ENCODE results near the gene LAIR2. TPM values are rescaled to one million over a fixed set of nuclear protein-coding genes. Genes with fewer than 3 reads are reported as not detected.

Gene LAIR2
- total RNA-seq, 1 experiment from 2014 or later, result not detected

GRCh38 chr19:54525636-54526035 lies 23.0 kb downstream of the LAIR2 start:
- no peak for ATAC-seq
- Histone ChIP-seq H3K36me3 (ENCODE audit: control insufficient read depth in 1 of 2, insufficient read depth in 2 of 2, low read length in 2 of 2) (no peaks in the 10 kb centered on the region), H3K4me1 (ENCODE audit: control insufficient read depth in 1 of 2, insufficient read depth in 2 of 2, low read length in 2 of 2) (peaks cover 0 to 7% of the 10 kb centered on the region in 2 experiments; a peak in 2 of 4 replicates), H3K9me3 (ENCODE audit: control insufficient read depth in 1 of 2, insufficient read depth in 1 of 2, low read depth in 1 of 2, low read length in 2 of 2) (no peaks in the 10 kb centered on the region), H2AFZ (ENCODE audit: low read depth, low read length, poor library complexity, severe bottlenecking) (no peak overlapping the region), H4K20me1 (ENCODE audit: insufficient read depth) (no peaks in the 10 kb centered on the region), H3K79me2 (ENCODE audit: insufficient read depth, low read length) (no peaks in the 10 kb centered on the region), H3K4me2 (ENCODE audit: low read length) (no peak overlapping the region), H3K9me2 (ENCODE audit: insufficient read depth) (no peaks in the 10 kb centered on the region), H3K27ac (ENCODE audit: low read depth, low read length) (no peak overlapping the region), H3K27me3 (ENCODE audit: insufficient read depth, low read length) (peaks cover 72% of the 10 kb centered on the region), H3K9ac (ENCODE audit: low read length) (no peak overlapping the region), H3K4me3 (replicated peaks in 1 of 2; ENCODE audit: low read depth in 1 of 2, low read length in 2 of 2) (no peak overlapping the region)
- ChIA-PET CTCF (no interaction called here), RAD21 (ENCODE audit: low non-redundant PET in 1 of 2, low total read pairs in 2 of 2, uncharacterized antibody in 2 of 2, unreplicated experiment in 2 of 2) (no interaction called here), POLR2A (no interaction called here)
- intact Hi-C loops (cut with micrococcal nuclease), result no loop called here
- TF ChIP-seq ZBTB33 (IDR thresholded peaks at IDR 0.05; ENCODE audit: extremely low read depth, insufficient replicate concordance, low read length) (no peak), JUND (IDR thresholded peaks at IDR 0.05) (no peak), CTCF (IDR thresholded peaks at IDR 0.05 in 2 of 3, conservative IDR thresholded peaks at IDR 0.05 in 1 of 3; ENCODE audit: borderline replicate concordance in 1 of 3, insufficient read depth in 1 of 3, low read depth in 2 of 3, low read length in 2 of 3) (no peak), ATF3 (IDR thresholded peaks at IDR 0.05) (no peak)
- no TSS peak for BruUV-seq (replicated peaks)
- no peak for DNase-seq (ENCODE audit: low read depth, low spot score)

- H3K9ac ChIP-seq (ENCODE audit: low read length), result no peak overlapping the region
- no peak overlapping the region for H3K27ac ChIP-seq (ENCODE audit: low read depth, low read length)
- no peak overlapping the region for H3K4me3 ChIP-seq (replicated peaks in 1 of 2; ENCODE audit: low read depth in 1 of 2, low read length in 2 of 2)
- intact Hi-C loops (cut with micrococcal nuclease), result no loop called here
- H3K27me3 ChIP-seq (ENCODE audit: insufficient read depth, low read length), result peaks cover 73% of the 10 kb centered on the region
- H3K9me2 ChIP-seq (ENCODE audit: insufficient read depth), result no peaks in the 10 kb centered on the region
- no peak overlapping the region for H3K4me2 ChIP-seq (ENCODE audit: low read length)
- ATAC-seq, result no peak
- no peaks in the 10 kb centered on the region for H3K36me3 ChIP-seq (ENCODE audit: control insufficient read depth in 1 of 2, insufficient read depth in 2 of 2, low read length in 2 of 2)
- DNase-seq (ENCODE audit: low read depth, low spot score), result no peak
- no TSS peak for BruUV-seq (replicated peaks)
- H2AFZ ChIP-seq (ENCODE audit: low read depth, low read length, poor library complexity, severe bottlenecking), result no peak overlapping the region
- H3K79me2 ChIP-seq (ENCODE audit: insufficient read depth, low read length), result no peaks in the 10 kb centered on the region
- H3K9me3 ChIP-seq (ENCODE audit: control insufficient read depth in 1 of 2, insufficient read depth in 1 of 2, low read depth in 1 of 2, low read length in 2 of 2), result no peaks in the 10 kb centered on the region
- RAD21 ChIA-PET (ENCODE audit: low non-redundant PET in 1 of 2, low total read pairs in 2 of 2, uncharacterized antibody in 2 of 2, unreplicated experiment in 2 of 2), result no interaction called here
- POLR2A ChIA-PET, result no interaction called here
- CTCF ChIA-PET, result no interaction called here
- H4K20me1 ChIP-seq (ENCODE audit: insufficient read depth), result no peaks in the 10 kb centered on the region
- H3K4me1 ChIP-seq (ENCODE audit: control insufficient read depth in 1 of 2, insufficient read depth in 2 of 2, low read length in 2 of 2), result peaks cover 0 to 7% of the 10 kb centered on the region in 2 experiments; a peak in 2 of 4 replicates
- TF ChIP-seq ATF3 (IDR thresholded peaks at IDR 0.05), result no peak
- TF ChIP-seq ZNF274 (IDR thresholded peaks at IDR 0.05; ENCODE audit: low read depth, low read length), result no peak
- TF ChIP-seq ELF1 (IDR thresholded peaks at IDR 0.05; ENCODE audit: borderline replicate concordance, low read depth), result no peak
- TF ChIP-seq MAX (IDR thresholded peaks at IDR 0.05), result no peak
- TF ChIP-seq REST (IDR thresholded peaks at IDR 0.05; ENCODE audit: low read depth), result no peak
- TF ChIP-seq YY1 (IDR thresholded peaks at IDR 0.05; ENCODE audit: extremely low read depth, insufficient replicate concordance, low read depth, low read length), result no peak
- TF ChIP-seq EZH2 (IDR thresholded peaks at IDR 0.05), result no peak
- TF ChIP-seq SP1 (IDR thresholded peaks at IDR 0.05; ENCODE audit: low read depth), result no peak
Observed at GRCh38 chr19:54526972-54527371, 24.3 kb downstream of the LAIR2 start.

Data from HCT116 (cell line).